ENCODE results near the gene CCT5.

Gene CCT5

GRCh38 chr5:10288592-10289219 is 38.6 kb downstream of the CCT5 start:
- no peak for DNase-seq
- H3K27ac ChIP-seq, result no peak overlapping the region
- no peaks in the 10 kb centered on the region for H3K27me3 ChIP-seq (ENCODE audit: insufficient read depth, low read depth, severe bottlenecking)
- H3K9me3 ChIP-seq (ENCODE audit: severe bottlenecking), result no peaks in the 10 kb centered on the region
- no peaks in the 10 kb centered on the region for H3K36me3 ChIP-seq
- H3K4me3 ChIP-seq (ENCODE audit: low read depth, low read length), result no peak overlapping the region
- no peak for TF ChIP-seq CTCF (IDR thresholded peaks at IDR 0.05; ENCODE audit: low read depth, low read length)

GRCh38 chr5:10289353-10289752 is 39.3 kb downstream of the CCT5 start:
- no peak overlapping the region for H3K27ac ChIP-seq
- DNase-seq, result no peak
- H3K4me3 ChIP-seq (ENCODE audit: low read depth, low read length), result no peak overlapping the region
- no peak for TF ChIP-seq CTCF (IDR thresholded peaks at IDR 0.05; ENCODE audit: low read depth, low read length)
- no peaks in the 10 kb centered on the region for H3K27me3 ChIP-seq (ENCODE audit: insufficient read depth, low read depth, severe bottlenecking)
- no peaks in the 10 kb centered on the region for H3K9me3 ChIP-seq (ENCODE audit: severe bottlenecking)
- no peaks in the 10 kb centered on the region for H3K36me3 ChIP-seq

DNA sequence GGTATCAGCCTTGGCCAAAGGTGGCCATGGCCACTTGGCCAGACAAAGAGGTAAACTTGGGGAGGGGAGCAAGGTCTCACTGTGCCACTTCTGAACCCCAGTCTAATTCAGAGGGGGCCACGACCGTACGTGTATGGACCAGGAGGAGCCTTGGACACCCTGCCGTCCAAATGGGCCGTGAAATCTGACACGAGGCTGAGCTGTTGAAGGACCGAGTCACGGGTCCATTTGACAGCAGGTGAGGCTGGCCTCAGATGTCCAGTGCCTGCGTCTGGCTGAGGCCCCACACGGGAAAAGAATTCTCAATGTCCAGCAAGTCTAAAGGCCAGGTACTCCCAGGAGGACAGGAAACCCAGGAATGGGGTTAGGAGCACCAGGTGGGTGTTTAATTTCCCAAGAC is 39.9 kb downstream of the CCT5 start:
- Histone ChIP-seq H3K36me3 (no peaks in the 10 kb centered on the region), H3K9me3 (ENCODE audit: severe bottlenecking) (no peaks in the 10 kb centered on the region), H3K27me3 (ENCODE audit: insufficient read depth, low read depth, severe bottlenecking) (no peaks in the 10 kb centered on the region), H3K27ac (no peak overlapping the region), H3K4me3 (ENCODE audit: low read depth, low read length) (no peak overlapping the region)
- DNase-seq, result no peak
- TF ChIP-seq CTCF (IDR thresholded peaks at IDR 0.05; ENCODE audit: low read depth, low read length), result no peak

- no peak overlapping the region for H3K4me3 ChIP-seq (ENCODE audit: low read depth, low read length)
- H3K27ac ChIP-seq, result no peak overlapping the region
- no peaks in the 10 kb centered on the region for H3K36me3 ChIP-seq
- DNase-seq, result no peak
- H3K9me3 ChIP-seq (ENCODE audit: severe bottlenecking), result no peaks in the 10 kb centered on the region
- TF ChIP-seq CTCF (IDR thresholded peaks at IDR 0.05; ENCODE audit: low read depth, low read length), result no peak
- no peaks in the 10 kb centered on the region for H3K27me3 ChIP-seq (ENCODE audit: insufficient read depth, low read depth, severe bottlenecking)
Measured at GRCh38 chr5:10290438-10290837, 40.4 kb downstream of the CCT5 start.

DNA sequence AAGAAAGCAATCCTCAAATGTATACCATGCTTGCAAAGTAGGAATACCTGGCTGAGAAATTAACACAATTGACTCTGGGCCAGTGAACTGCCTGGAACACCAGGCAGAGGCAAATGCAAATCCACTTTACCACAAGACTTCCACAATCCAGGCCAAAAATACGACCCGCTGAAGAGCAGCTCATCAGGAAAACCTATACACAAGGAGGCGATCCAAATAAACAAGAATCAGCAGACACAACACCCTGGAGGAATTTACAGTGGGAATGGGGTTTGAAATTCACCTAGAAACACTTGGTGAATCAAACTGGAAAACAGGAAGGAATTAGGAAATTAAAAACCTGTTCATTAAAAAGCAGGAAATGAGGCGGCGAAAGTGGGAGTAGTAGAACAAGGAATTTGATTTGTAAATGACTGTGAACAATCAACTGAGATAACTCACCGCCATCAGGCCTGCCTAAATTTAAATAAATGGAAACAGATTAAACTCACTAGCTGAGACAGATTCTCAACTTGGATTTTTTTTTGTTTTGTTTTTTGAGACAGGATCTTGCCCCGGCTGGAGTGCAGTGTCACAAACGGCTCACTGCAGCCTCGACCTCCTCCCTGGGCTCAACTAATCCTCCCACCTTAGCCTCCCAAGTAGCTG is 41.7 kb downstream of the CCT5 start:
- no peaks in the 10 kb centered on the region for H3K36me3 ChIP-seq

More for the DNA sequence above, 41.7 kb downstream of the CCT5 start:
- no peak for TF ChIP-seq CTCF (IDR thresholded peaks at IDR 0.05; ENCODE audit: low read depth, low read length)
- Histone ChIP-seq H3K27me3 (ENCODE audit: insufficient read depth, low read depth, severe bottlenecking) (no peaks in the 10 kb centered on the region), H3K27ac (no peak overlapping the region), H3K9me3 (ENCODE audit: severe bottlenecking) (no peaks in the 10 kb centered on the region), H3K4me3 (ENCODE audit: low read depth, low read length) (no peak overlapping the region)
- no peak for DNase-seq
